HL-60 (cell line): ENCODE data around the gene FKRP.
A peak's percentile ranks its signal among the peaks of the same experiment; 100 is the strongest.
"Not testable (repeated sequence)": the region's sequence is repeated elsewhere in the genome, so short reads cannot be mapped to it uniquely, and the experiment has no call there.

ENCODE experiments used
- DNase-seq, 2 experiments: peaks; one replicate each; pipeline ENCODE4 v3.0.0-alpha.2; 2010 to 2020; ENCODE audit warnings: low read depth in 1 of 2, low spot score in 1 of 2
- H3K27ac ChIP-seq: fragments of 250-450 bp; sonication (Bioruptor Pico); replicated peaks from 2 replicates; pipeline ENCODE4 v1.5.1; 2020; ENCODE audit warnings: mild to moderate bottlenecking, moderate library complexity
- H3K27me3 ChIP-seq: fragments of 250-450 bp; sonication (Bioruptor Pico); 2 replicates; pipeline ENCODE4 v1.5.1; 2021; ENCODE audit warnings: mild to moderate bottlenecking, moderate library complexity; ENCODE audit not compliant: insufficient read depth, poor library complexity, severe bottlenecking
- H3K4me3 ChIP-seq: replicated peaks from 2 replicates; pipeline ENCODE4 v1.5.1; 2011; ENCODE audit warnings: mild to moderate bottlenecking, control low read depth, low read length; ENCODE audit not compliant: insufficient read depth
- GABPA ChIP-seq: IDR thresholded peaks from 2 replicates; pipeline ENCODE4 v1.6.1; 2012; ENCODE audit warnings: low read depth
- POLR2AphosphoS5 ChIP-seq: IDR thresholded peaks from 2 replicates; pipeline ENCODE4 v1.6.1; 2012; ENCODE audit warnings: low read depth
- REST ChIP-seq: IDR thresholded peaks from 2 replicates; pipeline ENCODE4 v1.6.1; 2012; ENCODE audit warnings: low read depth; ENCODE audit not compliant: insufficient replicate concordance
- SPI1 ChIP-seq: IDR thresholded peaks from 2 replicates; pipeline ENCODE4 v1.6.1; 2012; ENCODE audit warnings: low read depth, mild to moderate bottlenecking, borderline replicate concordance
- TF ChIP-seq, protein P1 (sequence below): IDR thresholded peaks from one replicate; pipeline ENCODE4 v1.5.1; 2011; ENCODE audit warnings: low read length, control low read depth, inconsistent platforms; ENCODE audit not compliant: insufficient read depth

The FKRP gene

GRCh38 chr19:46761418-46761831, 15.6 kb downstream of the FKRP start:
- no peak overlapping the region for H3K27ac ChIP-seq
- no peak for TF ChIP-seq POLR2AphosphoS5
- no peak for TF ChIP-seq GABPA
- TF ChIP-seq REST, result no peak
- H3K27me3 ChIP-seq, result no peaks in the 10 kb centered on the region
- DNase-seq, result no peak
- no peak overlapping the region for H3K4me3 ChIP-seq

DNA sequence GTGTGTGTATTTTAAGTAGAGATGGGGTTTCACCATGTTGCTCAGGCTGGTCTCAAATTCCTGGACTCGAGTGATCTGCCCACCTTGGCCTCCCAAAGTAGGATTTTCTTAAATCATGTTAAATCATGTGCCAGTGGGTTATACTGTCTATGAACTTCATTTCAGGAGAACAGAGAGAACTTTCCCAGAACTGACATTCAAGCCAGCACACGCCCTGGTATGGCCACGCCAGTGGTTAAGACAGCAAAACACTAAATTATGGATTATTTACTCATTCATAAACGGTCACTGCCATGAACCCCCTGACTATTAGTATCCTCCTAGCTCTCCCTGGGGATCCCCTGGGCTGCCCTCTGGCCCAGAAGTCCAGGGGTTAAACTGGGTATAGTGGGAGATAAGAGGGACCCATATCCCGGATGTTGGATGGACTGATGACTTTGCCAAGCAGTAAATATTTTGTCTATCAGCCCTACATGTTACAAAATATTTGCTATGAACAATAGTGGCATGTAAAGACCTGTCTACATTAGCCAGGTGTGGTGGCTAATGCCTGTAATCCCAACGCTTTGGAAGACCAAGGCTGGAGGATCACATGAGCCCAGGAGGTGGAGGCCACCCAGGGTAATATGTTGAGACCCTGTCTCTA, 16.5 kb downstream of the FKRP start:
- Histone ChIP-seq H3K4me3 (no peak overlapping the region), H3K27me3 (no peaks in the 10 kb centered on the region), H3K27ac (no peak overlapping the region)
- no peak for DNase-seq
- no peak for TF ChIP-seq POLR2AphosphoS5
- TF ChIP-seq, protein P1, sequence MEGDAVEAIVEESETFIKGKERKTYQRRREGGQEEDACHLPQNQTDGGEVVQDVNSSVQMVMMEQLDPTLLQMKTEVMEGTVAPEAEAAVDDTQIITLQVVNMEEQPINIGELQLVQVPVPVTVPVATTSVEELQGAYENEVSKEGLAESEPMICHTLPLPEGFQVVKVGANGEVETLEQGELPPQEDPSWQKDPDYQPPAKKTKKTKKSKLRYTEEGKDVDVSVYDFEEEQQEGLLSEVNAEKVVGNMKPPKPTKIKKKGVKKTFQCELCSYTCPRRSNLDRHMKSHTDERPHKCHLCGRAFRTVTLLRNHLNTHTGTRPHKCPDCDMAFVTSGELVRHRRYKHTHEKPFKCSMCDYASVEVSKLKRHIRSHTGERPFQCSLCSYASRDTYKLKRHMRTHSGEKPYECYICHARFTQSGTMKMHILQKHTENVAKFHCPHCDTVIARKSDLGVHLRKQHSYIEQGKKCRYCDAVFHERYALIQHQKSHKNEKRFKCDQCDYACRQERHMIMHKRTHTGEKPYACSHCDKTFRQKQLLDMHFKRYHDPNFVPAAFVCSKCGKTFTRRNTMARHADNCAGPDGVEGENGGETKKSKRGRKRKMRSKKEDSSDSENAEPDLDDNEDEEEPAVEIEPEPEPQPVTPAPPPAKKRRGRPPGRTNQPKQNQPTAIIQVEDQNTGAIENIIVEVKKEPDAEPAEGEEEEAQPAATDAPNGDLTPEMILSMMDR, result no peak
- TF ChIP-seq GABPA, result no peak
- no peak for TF ChIP-seq SPI1
- no peak for TF ChIP-seq REST

GRCh38 chr19:46764817-46765291, 19.0 kb downstream of the FKRP start:
- H3K27ac ChIP-seq, result no peak overlapping the region
- TF ChIP-seq GABPA (no peak), SPI1 (no peak)
- no peaks in the 10 kb centered on the region for H3K27me3 ChIP-seq
- no peak for DNase-seq
- H3K4me3 ChIP-seq, result no peak overlapping the region

DNA sequence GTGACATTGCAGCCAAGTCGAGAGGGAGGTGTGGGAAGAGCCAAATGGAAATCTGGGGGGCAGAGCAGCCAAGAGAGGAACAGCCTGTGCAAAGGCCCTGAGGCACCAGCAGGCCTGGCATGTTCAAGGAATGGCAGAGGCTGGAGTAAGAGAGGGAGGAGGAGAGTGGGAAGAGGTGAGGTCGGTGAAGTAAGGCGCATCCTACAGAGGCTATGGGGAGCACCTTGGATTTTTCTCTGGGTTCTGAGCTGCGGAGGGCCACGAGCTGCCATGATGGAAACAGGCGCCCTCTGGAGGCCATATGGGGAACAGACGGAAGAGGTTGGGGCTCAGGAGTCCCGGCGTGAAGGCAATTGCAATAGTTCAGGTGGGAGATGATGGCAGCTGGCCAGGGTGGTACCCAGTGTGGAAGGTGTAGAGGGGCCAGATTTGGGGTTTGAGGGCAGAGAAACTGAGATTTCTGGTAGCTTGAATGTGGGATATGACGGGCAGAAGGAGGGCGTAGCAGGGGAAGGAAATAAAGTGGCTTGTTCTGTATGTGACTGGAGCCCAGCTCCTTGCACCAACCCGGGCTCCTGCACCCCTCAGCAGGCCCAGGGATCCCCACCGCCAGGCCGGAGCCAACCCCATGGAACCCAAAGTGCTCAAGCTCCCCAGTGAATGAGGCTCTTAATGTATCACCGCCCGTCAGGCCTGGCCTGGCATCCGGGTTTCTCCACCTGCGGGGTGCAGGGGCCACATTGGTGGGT, 20.9 kb downstream of the FKRP start:
- TF ChIP-seq, protein P1, result peak; percentile 66
- TF ChIP-seq SPI1, result no peak
- no peak for TF ChIP-seq REST
- no peak for TF ChIP-seq POLR2AphosphoS5
- no peak for TF ChIP-seq GABPA
- DNase-seq, result peak in 1 of 2 experiments; percentile 63
- no peak overlapping the region for H3K4me3 ChIP-seq

DNA sequence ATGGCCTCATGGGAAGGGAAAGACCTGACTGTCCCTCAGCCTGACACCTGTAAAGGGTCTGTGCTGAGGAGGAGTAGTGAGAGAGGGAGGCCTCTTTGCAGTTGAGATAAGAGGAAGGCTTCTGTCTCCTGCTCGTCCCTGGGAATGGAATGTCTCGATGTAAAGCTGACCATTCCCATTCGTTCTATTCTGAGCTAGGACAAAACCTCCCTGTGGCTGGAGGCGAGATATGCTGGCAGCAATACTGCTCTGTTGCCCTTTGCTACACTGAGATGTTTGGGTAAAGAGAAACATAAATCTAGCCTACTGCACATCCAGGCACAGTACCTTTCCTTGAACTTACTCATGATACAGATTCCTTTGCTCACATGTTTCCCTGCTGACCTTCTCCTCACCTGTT, 22.9 kb downstream of the FKRP start:
- not testable (repeated sequence) for H3K27ac ChIP-seq, DNase-seq

More for the DNA sequence above, 20.9 kb downstream of the FKRP start:
- no peak overlapping the region for H3K27ac ChIP-seq
- no peaks in the 10 kb centered on the region for H3K27me3 ChIP-seq

More for the DNA sequence above, 22.9 kb downstream of the FKRP start:
- not testable (repeated sequence) for H3K27me3 ChIP-seq, H3K4me3 ChIP-seq
